Measurements from ENCODE around the gene FBLIM1.

Gene FBLIM1

DNA sequence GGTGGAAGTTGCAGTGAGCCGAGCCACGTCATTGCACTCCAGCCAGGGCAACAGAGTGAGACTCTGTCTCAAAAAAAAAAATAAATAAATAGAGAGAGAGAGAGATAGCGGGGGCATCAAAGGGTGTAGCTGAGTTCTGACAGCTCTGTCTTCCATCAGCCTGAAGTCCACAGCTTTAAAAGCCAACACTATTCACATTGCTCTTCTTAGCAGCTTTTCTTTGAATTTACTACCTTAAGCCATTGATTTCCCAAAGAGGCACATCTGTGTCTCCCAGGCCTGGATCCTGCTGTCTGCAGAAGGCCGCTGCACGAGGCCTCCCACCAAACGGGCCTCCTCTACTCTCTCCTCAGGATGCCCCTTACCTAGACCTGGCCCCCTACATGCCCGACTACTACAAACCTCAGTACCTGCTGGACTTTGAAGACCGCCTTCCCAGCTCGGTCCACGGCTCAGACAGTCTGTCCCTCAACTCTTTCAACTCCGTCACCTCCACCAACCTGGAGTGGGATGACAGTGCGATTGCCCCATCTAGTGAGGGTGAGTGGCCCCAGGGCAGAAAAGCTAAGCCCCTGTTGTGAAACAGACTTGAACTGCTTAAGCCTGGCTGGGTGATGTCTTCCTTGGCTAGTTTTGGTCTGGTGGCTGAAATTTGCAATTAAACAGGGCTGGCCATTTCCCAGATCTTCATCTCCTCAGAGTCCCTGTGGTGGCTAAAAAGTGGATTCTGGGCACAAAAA lies 39.0 kb upstream of the FBLIM1 start:
- Histone ChIP-seq H3K4me3 (ENCODE audit: insufficient read depth, low read length, poor library complexity, severe bottlenecking) (no peak overlapping the region), H3K9me2 (replicated peaks; ENCODE audit: insufficient read depth, low read length) (no peaks in the 10 kb centered on the region), H3K9ac (ENCODE audit: low read length) (no peak overlapping the region), H3K27ac (ENCODE audit: low read depth, low read length) (no peak overlapping the region), H3K79me2 (ENCODE audit: insufficient read depth, low read length) (no peaks in the 10 kb centered on the region), H2AFZ (ENCODE audit: low read depth, low read length, severe bottlenecking) (no peak overlapping the region), H3K36me3 (ENCODE audit: low read length) (no peaks in the 10 kb centered on the region), H3K4me2 (ENCODE audit: low read depth, low read length, poor library complexity, severe bottlenecking) (no peak overlapping the region), H3K9me3 (ENCODE audit: insufficient read depth, low read length) (no peaks in the 10 kb centered on the region), H3F3A (ENCODE audit: insufficient read depth) (no peaks in the 10 kb centered on the region), H3K27me3 (ENCODE audit: low read length) (no peaks in the 10 kb centered on the region), H4K20me1 (ENCODE audit: low read depth, low read length) (no peaks in the 10 kb centered on the region)
- no peak for TF ChIP-seq EZH2phosphoT487 (conservative IDR thresholded peaks at IDR 0.05; ENCODE audit: low read length)
- TF ChIP-seq, protein P1, sequence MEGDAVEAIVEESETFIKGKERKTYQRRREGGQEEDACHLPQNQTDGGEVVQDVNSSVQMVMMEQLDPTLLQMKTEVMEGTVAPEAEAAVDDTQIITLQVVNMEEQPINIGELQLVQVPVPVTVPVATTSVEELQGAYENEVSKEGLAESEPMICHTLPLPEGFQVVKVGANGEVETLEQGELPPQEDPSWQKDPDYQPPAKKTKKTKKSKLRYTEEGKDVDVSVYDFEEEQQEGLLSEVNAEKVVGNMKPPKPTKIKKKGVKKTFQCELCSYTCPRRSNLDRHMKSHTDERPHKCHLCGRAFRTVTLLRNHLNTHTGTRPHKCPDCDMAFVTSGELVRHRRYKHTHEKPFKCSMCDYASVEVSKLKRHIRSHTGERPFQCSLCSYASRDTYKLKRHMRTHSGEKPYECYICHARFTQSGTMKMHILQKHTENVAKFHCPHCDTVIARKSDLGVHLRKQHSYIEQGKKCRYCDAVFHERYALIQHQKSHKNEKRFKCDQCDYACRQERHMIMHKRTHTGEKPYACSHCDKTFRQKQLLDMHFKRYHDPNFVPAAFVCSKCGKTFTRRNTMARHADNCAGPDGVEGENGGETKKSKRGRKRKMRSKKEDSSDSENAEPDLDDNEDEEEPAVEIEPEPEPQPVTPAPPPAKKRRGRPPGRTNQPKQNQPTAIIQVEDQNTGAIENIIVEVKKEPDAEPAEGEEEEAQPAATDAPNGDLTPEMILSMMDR (IDR thresholded peaks at IDR 0.05; ENCODE audit: insufficient read depth, low read length, poor library complexity, severe bottlenecking), result no peak

DNA sequence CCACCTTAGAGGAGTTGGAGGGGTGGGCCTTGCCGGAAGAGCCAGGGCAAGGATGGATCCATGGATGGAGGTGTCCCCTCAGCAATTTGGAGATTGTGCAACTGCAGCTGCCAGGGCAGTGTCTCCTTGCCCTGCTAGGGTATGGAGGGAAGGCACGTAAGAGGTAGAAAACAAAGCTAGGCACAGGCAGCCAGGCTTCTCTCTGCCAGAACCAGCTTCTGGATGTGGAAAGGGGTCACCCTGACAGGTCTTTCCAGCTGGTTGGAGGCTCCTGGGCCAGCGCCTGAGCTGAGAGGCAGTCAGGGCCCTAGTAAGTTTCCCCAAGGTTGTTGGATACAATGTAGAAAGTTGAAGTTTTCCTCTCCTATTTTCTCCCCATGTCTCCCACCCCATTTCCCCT lies 37.7 kb upstream of the FBLIM1 start:
- H3F3A ChIP-seq (ENCODE audit: insufficient read depth), result no peaks in the 10 kb centered on the region
- H3K27me3 ChIP-seq (ENCODE audit: low read length), result no peaks in the 10 kb centered on the region
- no peak overlapping the region for H3K4me3 ChIP-seq (ENCODE audit: insufficient read depth, low read length, poor library complexity, severe bottlenecking)
- no peaks in the 10 kb centered on the region for H3K36me3 ChIP-seq (ENCODE audit: low read length)
- no peak overlapping the region for H3K27ac ChIP-seq (ENCODE audit: low read depth, low read length)
- no peak for TF ChIP-seq EZH2phosphoT487 (conservative IDR thresholded peaks at IDR 0.05; ENCODE audit: low read length)
- TF ChIP-seq, protein P1 (IDR thresholded peaks at IDR 0.05; ENCODE audit: insufficient read depth, low read length, poor library complexity, severe bottlenecking), result no peak
- H3K79me2 ChIP-seq (ENCODE audit: insufficient read depth, low read length), result no peaks in the 10 kb centered on the region
- H4K20me1 ChIP-seq (ENCODE audit: low read depth, low read length), result no peaks in the 10 kb centered on the region
- H3K9me2 ChIP-seq (replicated peaks; ENCODE audit: insufficient read depth, low read length), result no peaks in the 10 kb centered on the region
- H2AFZ ChIP-seq (ENCODE audit: low read depth, low read length, severe bottlenecking), result no peak overlapping the region
- H3K9me3 ChIP-seq (ENCODE audit: insufficient read depth, low read length), result no peaks in the 10 kb centered on the region
- no peak overlapping the region for H3K9ac ChIP-seq (ENCODE audit: low read length)
- no peak overlapping the region for H3K4me2 ChIP-seq (ENCODE audit: low read depth, low read length, poor library complexity, severe bottlenecking)

GRCh38 chr1:15722411-15722810 lies 36.2 kb upstream of the FBLIM1 start:
- no peaks in the 10 kb centered on the region for H4K20me1 ChIP-seq (ENCODE audit: low read depth, low read length)
- TF ChIP-seq EZH2phosphoT487 (conservative IDR thresholded peaks at IDR 0.05; ENCODE audit: low read length), result no peak
- TF ChIP-seq, protein P1 (IDR thresholded peaks at IDR 0.05; ENCODE audit: insufficient read depth, low read length, poor library complexity, severe bottlenecking), result no peak
- H3K79me2 ChIP-seq (ENCODE audit: insufficient read depth, low read length), result no peaks in the 10 kb centered on the region
- no peaks in the 10 kb centered on the region for H3F3A ChIP-seq (ENCODE audit: insufficient read depth)
- H3K9ac ChIP-seq (ENCODE audit: low read length), result no peak overlapping the region
- no peaks in the 10 kb centered on the region for H3K9me2 ChIP-seq (replicated peaks; ENCODE audit: insufficient read depth, low read length)
- H3K27ac ChIP-seq (ENCODE audit: low read depth, low read length), result no peak overlapping the region
- no peaks in the 10 kb centered on the region for H3K27me3 ChIP-seq (ENCODE audit: low read length)
- no peak overlapping the region for H3K4me2 ChIP-seq (ENCODE audit: low read depth, low read length, poor library complexity, severe bottlenecking)
- no peaks in the 10 kb centered on the region for H3K36me3 ChIP-seq (ENCODE audit: low read length)
- H3K9me3 ChIP-seq (ENCODE audit: insufficient read depth, low read length), result no peaks in the 10 kb centered on the region
- no peak overlapping the region for H2AFZ ChIP-seq (ENCODE audit: low read depth, low read length, severe bottlenecking)
- no peak overlapping the region for H3K4me3 ChIP-seq (ENCODE audit: insufficient read depth, low read length, poor library complexity, severe bottlenecking)

Data from SU-DHL-6 (cell line).